T-cell (primary cell): ENCODE measurements around the gene RAP1GAP2. TPM values are rescaled to one million over a fixed set of nuclear protein-coding genes. Genes with fewer than 3 reads are reported as not detected.
"Not testable (repeated sequence)": the region's sequence is repeated elsewhere in the genome, so short reads cannot be mapped to it uniquely, and the experiment has no call there.

Experiments used
- ATAC-seq, 4 experiments: fragments of 200-7000 bp in 3 of 4; fragments of 150-1000 bp in 1 of 4; cut with Tn5 transposase; replicated peaks in 1 of 4; 1 replicate in 3 of 4; 2 replicates in 1 of 4; pipeline ENCODE4 v1.10.0; 2021; ENCODE audit warnings: moderate library complexity in 3 of 4, mild to moderate bottlenecking in 2 of 4, moderate number of reproducible peaks in 1 of 4
- CTCF ChIA-PET, 2 donors: fragments of 300-600 bp; sonication (Branson Sonifier 250); formaldehyde crosslinking; loops; one replicate each; lab custom pipeline; 2022; ENCODE audit warnings: antibody characterized with exemption in 2 of 2; lab: Charles Lee
- POLR2A ChIA-PET, 2 donors: fragments of 300-600 bp; sonication (Branson Sonifier 250); formaldehyde crosslinking; loops; one replicate each; lab custom pipeline; 2022; ENCODE audit warnings: antibody characterized with exemption in 2 of 2; lab: Charles Lee
- DNase-seq, 35 experiments: peaks; one replicate each; pipeline versions ENCODE4 v3.0.0 to v3.0.0-alpha.2; 2013 to 2023
- H3K27ac ChIP-seq: one replicate; pipeline ENCODE4 v1.5.1; 2013; ENCODE audit warnings: low read length
- H3K27me3 ChIP-seq, 2 experiments: replicated peaks in 1 of 2; 1 replicate in 1 of 2; 2 replicates in 1 of 2; pipeline versions ENCODE4 v1.6.1 to v1.7.0; 2013; ENCODE audit warnings: low read length in 1 of 2, mixed read lengths in 1 of 2; ENCODE audit not compliant: control insufficient read depth in 2 of 2, insufficient read depth in 2 of 2; ENCODE audit errors: extremely low read depth in 1 of 2
- H3K36me3 ChIP-seq, 2 donors: 1 replicate in 1 of 2; 2 replicates in 1 of 2; pipeline versions ENCODE4 v1.6.1 to v1.7.0; 2013; ENCODE audit warnings: low read length in 1 of 2; ENCODE audit not compliant: control insufficient read depth in 2 of 2, insufficient read depth in 1 of 2; ENCODE audit errors: extremely low read depth in 1 of 2
- H3K4me1 ChIP-seq, 2 experiments: 1 replicate in 1 of 2; 2 replicates in 1 of 2; pipeline versions ENCODE4 v1.6.1 to v1.7.0; 2013; ENCODE audit warnings: low read length in 2 of 2, mixed read lengths in 1 of 2; ENCODE audit not compliant: insufficient read depth in 2 of 2, control insufficient read depth in 1 of 2; ENCODE audit errors: extremely low read depth in 1 of 2
- H3K4me3 ChIP-seq, 2 donors: 1 replicate in 1 of 2; 2 replicates in 1 of 2; pipeline versions ENCODE4 v1.5.1 to v1.7.0; 2013; ENCODE audit warnings: mild to moderate bottlenecking in 2 of 2, low read length in 1 of 2, moderate library complexity in 1 of 2; ENCODE audit not compliant: control insufficient read depth in 1 of 2; ENCODE audit errors: extremely low read depth in 1 of 2
- H3K9me3 ChIP-seq: 2 replicates; pipeline ENCODE4 v1.7.0; 2013
- H3K27ac Mint-ChIP-seq, 2 donors: one replicate each; pipeline ENCODE4 v1.8.0; 2020 to 2021; ENCODE audit warnings: mild to moderate bottlenecking in 2 of 2, mixed read lengths in 2 of 2
- H3K27me3 Mint-ChIP-seq, 2 donors: one replicate each; pipeline ENCODE4 v1.8.0; 2021 to 2022; ENCODE audit warnings: mixed read lengths in 2 of 2
- H3K36me3 Mint-ChIP-seq: one replicate; pipeline ENCODE4 v1.8.0; 2021; ENCODE audit warnings: mixed read lengths
- H3K4me1 Mint-ChIP-seq, 3 donors: one replicate each; pipeline ENCODE4 v1.8.0; 2020 to 2022; ENCODE audit warnings: mixed read lengths in 3 of 3, mild to moderate bottlenecking in 1 of 3
- H3K4me3 Mint-ChIP-seq, 3 donors: one replicate each; pipeline ENCODE4 v1.8.0; 2020 to 2022; ENCODE audit warnings: mild to moderate bottlenecking in 3 of 3, mixed read lengths in 3 of 3, moderate library complexity in 3 of 3
- H3K9me3 Mint-ChIP-seq, 3 donors: one replicate each; pipeline ENCODE4 v1.8.0; 2020 to 2022; ENCODE audit warnings: mixed read lengths in 3 of 3
- WGBS: methylation state at CpG from one replicate; pipeline ENCODE4 v1.1.5; 2013; ENCODE audit warnings: missing lambda C conversion rate; ENCODE audit not compliant: insufficient coverage; 5-methylcytosine and 5-hydroxymethylcytosine counted together
- total RNA-seq, 35 experiments: library from RNA in 6 of 35; stranded (reverse) in 6 of 35; fragments of 120-200 nt in 1 of 35; gene quantifications; one replicate each; pipeline versions ENCODE4 v1.2.1 to v1.2.4 and lab custom pipeline; 2013 to 2026

RAP1GAP2 gene
- total RNA-seq, 5 donors from 2014 or later (not counting 1 experiment from before 2014, with no cell fraction given), result 8.0 to 77.7 (median 13.3) TPM

DNA sequence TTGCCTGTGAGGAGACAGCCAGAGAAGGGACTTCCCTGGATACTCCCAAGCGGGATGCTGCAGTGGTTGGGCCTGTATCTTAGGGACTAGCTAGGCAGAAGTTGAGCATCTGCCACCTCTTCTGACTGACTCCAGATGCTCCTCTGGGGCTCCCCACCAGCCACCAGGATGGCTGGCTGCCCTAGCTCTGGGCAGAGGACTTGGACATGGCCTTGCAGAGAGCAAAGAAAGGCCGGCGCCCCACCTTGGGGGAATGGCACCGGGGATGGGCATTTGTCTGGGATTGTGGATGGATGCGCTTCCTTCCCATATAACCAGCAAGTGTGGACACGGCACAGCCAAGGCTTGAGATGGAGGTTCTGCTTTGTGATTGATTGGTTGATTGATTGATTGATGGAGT lies 198.2 kb downstream of the RAP1GAP2 start:
- no peak overlapping the region for H3K27ac Mint-ChIP-seq
- H3K4me3 ChIP-seq, result no peak overlapping the region
- peaks cover 42% of the 10 kb centered on the region for H3K36me3 Mint-ChIP-seq
- H3K27ac ChIP-seq, result no peak overlapping the region
- CTCF ChIA-PET, result interaction anchor here (0.6 to 0.7 kb wide), 3 partner anchors 99 to 685 kb away, joined by 3 to 5 read pairs (median 4); no protein-coding TSS in a partner anchor
- no peaks in the 10 kb centered on the region for H3K27me3 ChIP-seq
- H3K27me3 Mint-ChIP-seq, result no peaks in the 10 kb centered on the region
- POLR2A ChIA-PET, result no interaction called here
- DNase-seq (no peak), ATAC-seq (no peak)
- H3K4me3 Mint-ChIP-seq, result no peak overlapping the region
- no peaks in the 10 kb centered on the region for H3K9me3 ChIP-seq
- H3K36me3 ChIP-seq, result peaks cover 0 to 62% of the 10 kb centered on the region in 2 donors
- no peaks in the 10 kb centered on the region for H3K9me3 Mint-ChIP-seq
- no peaks in the 10 kb centered on the region for H3K4me1 Mint-ChIP-seq
- H3K4me1 ChIP-seq, result no peaks in the 10 kb centered on the region
- WGBS, result 90% methylated on average over 2 of the region's 6 CpGs

- H3K9me3 Mint-ChIP-seq, result no peaks in the 10 kb centered on the region
- ChIA-PET CTCF (no interaction called here), POLR2A (no interaction called here)
- H3K4me1 ChIP-seq, result no peaks in the 10 kb centered on the region
- peaks cover 0 to 54% of the 10 kb centered on the region in 2 donors for H3K36me3 ChIP-seq
- 95% methylated on average over 19 of the region's 22 CpGs for WGBS
- H3K27ac ChIP-seq, result no peak overlapping the region
- H3K36me3 Mint-ChIP-seq, result peaks cover 32% of the 10 kb centered on the region
- DNase-seq, result no peak
- no peaks in the 10 kb centered on the region for H3K27me3 Mint-ChIP-seq
- no peak overlapping the region for H3K4me3 ChIP-seq
- H3K4me1 Mint-ChIP-seq, result no peaks in the 10 kb centered on the region
- no peak for ATAC-seq
- no peak overlapping the region for H3K27ac Mint-ChIP-seq
- H3K27me3 ChIP-seq, result no peaks in the 10 kb centered on the region
- H3K4me3 Mint-ChIP-seq, result no peak overlapping the region
- H3K9me3 ChIP-seq, result no peaks in the 10 kb centered on the region
Observed at GRCh38 chr17:2995377-2995776, 199.1 kb downstream of the RAP1GAP2 start.

GRCh38 chr17:2995886-2996809 lies 199.9 kb downstream of the RAP1GAP2 start:
- H3K4me3 ChIP-seq, result no peak overlapping the region
- H3K27ac ChIP-seq, result no peak overlapping the region
- peaks cover 0 to 52% of the 10 kb centered on the region in 2 donors for H3K36me3 ChIP-seq
- H3K4me1 ChIP-seq, result no peaks in the 10 kb centered on the region
- ChIA-PET CTCF (interaction anchor here in 1 of 2 donors (0.5 kb wide), 1 partner anchor 1015 kb away, joined by 3 read pairs; no protein-coding TSS in a partner anchor), POLR2A (no interaction called here)
- ATAC-seq, result no peak
- H3K9me3 Mint-ChIP-seq, result no peaks in the 10 kb centered on the region
- no peaks in the 10 kb centered on the region for H3K27me3 ChIP-seq
- WGBS, result 93% methylated on average over 12 of the region's 17 CpGs
- DNase-seq, result no peak
- no peaks in the 10 kb centered on the region for H3K9me3 ChIP-seq
- H3K27me3 Mint-ChIP-seq, result no peaks in the 10 kb centered on the region
- no peak overlapping the region for H3K4me3 Mint-ChIP-seq
- peaks cover 31% of the 10 kb centered on the region for H3K36me3 Mint-ChIP-seq
- no peak overlapping the region for H3K27ac Mint-ChIP-seq
- no peaks in the 10 kb centered on the region for H3K4me1 Mint-ChIP-seq

DNA sequence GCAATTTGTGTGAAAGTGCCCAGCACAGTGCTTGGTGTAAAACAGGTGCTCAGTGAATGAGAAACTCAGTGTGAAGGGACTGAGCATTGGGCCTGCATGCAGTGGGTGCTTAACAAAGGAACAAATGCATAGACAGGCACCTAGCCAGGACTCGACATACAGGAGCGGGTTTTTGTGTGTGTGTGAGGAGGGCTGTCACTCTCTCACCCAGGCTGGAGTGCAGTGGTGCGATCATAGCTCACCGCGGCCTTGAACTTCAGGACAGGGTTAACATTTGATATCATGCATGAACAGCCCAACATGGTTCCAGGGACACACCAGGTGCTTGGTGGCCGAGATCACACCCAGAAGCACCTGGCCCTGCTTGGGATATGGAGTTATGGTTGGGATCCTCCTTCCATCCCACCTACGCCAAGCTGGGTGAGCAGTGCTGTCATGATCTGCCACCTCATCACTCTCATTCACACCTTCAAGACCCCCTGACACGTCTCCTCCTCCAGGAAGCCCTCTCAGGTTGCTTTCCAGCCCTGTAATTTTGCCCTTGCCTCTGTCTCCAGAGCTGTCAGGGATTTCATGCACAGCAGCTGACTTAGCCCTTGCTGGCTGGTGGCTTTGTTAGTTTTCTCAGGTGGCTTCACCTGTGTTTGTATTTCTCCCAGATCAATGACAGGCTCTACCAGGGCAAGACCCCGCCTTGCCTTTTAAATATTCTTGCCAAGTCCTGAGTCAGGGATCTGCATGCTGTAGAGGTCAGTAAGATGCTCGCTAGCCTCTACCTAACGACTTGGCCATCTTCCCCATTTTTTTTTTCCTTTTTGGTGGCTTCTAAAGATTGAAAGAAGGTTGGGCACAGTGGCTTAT lies 200.8 kb downstream of the RAP1GAP2 start:
- H3K27ac Mint-ChIP-seq, result no peak overlapping the region
- POLR2A ChIA-PET, result no interaction called here
- CTCF ChIA-PET, result no interaction called here
- Histone ChIP-seq H3K27me3 (no peaks in the 10 kb centered on the region), H3K4me1 (peaks cover 0 to under 1% of the 10 kb centered on the region in 2 experiments), H3K27ac (no peak overlapping the region), H3K4me3 (no peak overlapping the region), H3K36me3 (peaks cover 0 to 48% of the 10 kb centered on the region in 2 donors), H3K9me3 (no peaks in the 10 kb centered on the region)
- H3K4me3 Mint-ChIP-seq, result no peak overlapping the region
- 88% methylated on average over 2 of the region's 11 CpGs for WGBS
- no peaks in the 10 kb centered on the region for H3K9me3 Mint-ChIP-seq
- H3K36me3 Mint-ChIP-seq, result peaks cover 28% of the 10 kb centered on the region
- ATAC-seq (no peak), DNase-seq (no peak)
- no peaks in the 10 kb centered on the region for H3K27me3 Mint-ChIP-seq
- peaks cover 0 to 3% (median 0%) of the 10 kb centered on the region in 3 donors for H3K4me1 Mint-ChIP-seq

GRCh38 chr17:2998469-2998901 lies 202.2 kb downstream of the RAP1GAP2 start:
- Histone ChIP-seq H3K4me1 (peaks cover 0 to 15% of the 10 kb centered on the region in 2 experiments), H3K36me3 (peaks cover 0 to 53% of the 10 kb centered on the region in 2 donors)
- WGBS, result 95% methylated on average over 8 of the region's 9 CpGs
- POLR2A ChIA-PET, H3K27ac Mint-ChIP-seq, ATAC-seq, H3K9me3 ChIP-seq, DNase-seq, H3K27ac ChIP-seq, CTCF ChIA-PET, H3K9me3 Mint-ChIP-seq, H3K27me3 ChIP-seq, H3K27me3 Mint-ChIP-seq, H3K4me3 ChIP-seq, H3K4me3 Mint-ChIP-seq: not testable (repeated sequence)
- Mint-ChIP-seq H3K36me3 (peaks cover 23% of the 10 kb centered on the region), H3K4me1 (peaks cover 12 to 17% (median 13%) of the 10 kb centered on the region in 3 donors)
